Measurements from ENCODE around the gene WDR43.
"Not testable (repeated sequence)": the region's sequence is repeated elsewhere in the genome, so short reads cannot be mapped to it uniquely, and the experiment has no call there.

The WDR43 gene

GRCh38 chr2:28972778-28973335 lies 78.4 kb downstream of the WDR43 start:
- no peak for DNase-seq

DNA sequence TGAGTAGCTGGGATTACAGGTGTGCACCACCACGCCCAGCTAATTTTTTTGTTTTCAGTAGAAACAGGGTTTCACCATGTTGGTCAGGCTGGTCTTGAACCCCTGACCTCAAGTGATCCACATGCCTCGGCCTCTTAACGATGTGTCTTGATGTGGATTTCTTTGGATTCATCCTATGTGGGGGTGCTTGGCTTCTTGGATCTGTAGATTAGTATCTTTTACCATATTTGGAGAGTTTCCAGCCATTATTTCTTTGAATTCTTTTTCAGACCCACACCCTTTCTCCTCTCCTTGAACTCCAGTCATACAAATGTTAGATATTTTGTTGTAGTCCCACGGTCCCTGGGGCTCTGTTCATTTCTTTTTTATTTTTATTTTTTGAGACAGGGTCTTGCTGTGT lies 79.8 kb downstream of the WDR43 start:
- DNase-seq: no peak

- DNase-seq: no peak
Measured at GRCh38 chr2:28975671-28976070, 81.2 kb downstream of the WDR43 start.

- DNase-seq: no peak
Measured at GRCh38 chr2:28976584-28976983, 82.1 kb downstream of the WDR43 start.

DNA sequence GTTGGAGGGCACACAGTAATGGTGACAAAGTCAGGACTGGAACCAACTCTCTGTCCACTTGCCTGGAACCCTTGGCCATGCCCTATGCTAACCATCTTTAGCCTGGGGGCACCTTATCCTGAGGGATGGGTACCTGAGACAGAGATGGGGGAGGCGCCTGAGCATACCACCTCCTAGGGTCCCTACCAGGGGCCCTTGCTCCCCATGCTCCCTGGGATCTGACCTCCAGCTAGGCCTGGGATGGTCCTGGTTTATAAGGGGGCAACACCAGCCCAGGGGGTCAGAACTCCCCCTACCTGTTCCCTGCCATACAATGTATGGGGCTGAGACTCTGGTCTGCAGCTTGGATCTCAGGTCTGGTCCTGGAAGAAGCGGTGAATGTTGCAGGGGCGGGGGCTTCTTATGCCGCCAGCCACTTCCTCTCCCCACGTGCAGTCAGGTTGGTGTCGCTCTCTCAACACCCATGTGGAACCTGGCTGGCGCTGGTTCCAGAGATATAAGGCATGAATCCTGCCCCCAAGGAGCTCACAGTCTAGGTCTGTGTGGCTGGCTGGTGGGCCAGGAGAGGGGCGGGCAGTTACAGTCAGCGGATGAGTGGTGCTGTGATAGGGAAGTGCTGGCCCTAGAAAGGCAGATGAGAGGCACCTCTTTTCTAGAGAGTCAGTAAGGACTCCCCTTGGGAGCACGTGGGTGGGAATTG lies 82.9 kb downstream of the WDR43 start:
- no peak for DNase-seq

GRCh38 chr2:28978001-28978400 lies 83.5 kb downstream of the WDR43 start:
- DNase-seq: not testable (repeated sequence)

DNA sequence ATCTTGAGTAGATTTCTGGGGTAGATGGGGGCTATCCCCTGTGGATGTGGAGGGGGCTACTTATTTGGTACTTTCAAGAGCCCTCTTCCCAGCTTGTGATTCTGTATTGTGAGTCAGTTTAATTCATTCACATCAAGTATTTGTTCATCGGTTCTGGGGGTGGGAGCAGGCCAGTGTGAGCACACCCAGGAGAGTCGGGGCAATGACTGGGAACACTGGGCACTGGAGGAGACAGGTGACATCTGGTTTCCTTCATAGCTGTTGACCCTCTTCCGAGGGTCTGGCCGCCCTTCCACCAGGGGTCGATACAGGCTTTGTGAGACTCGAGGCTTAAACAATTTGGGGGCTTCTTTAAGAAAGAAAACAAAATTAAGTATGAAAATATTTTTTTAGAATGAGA lies 84.1 kb downstream of the WDR43 start:
- DNase-seq: no peak

- no peak for DNase-seq
Measured at GRCh38 chr2:28979041-28979440, 84.6 kb downstream of the WDR43 start.

GRCh38 chr2:28979576-28980366 lies 85.3 kb downstream of the WDR43 start:
- DNase-seq: no peak

DNA sequence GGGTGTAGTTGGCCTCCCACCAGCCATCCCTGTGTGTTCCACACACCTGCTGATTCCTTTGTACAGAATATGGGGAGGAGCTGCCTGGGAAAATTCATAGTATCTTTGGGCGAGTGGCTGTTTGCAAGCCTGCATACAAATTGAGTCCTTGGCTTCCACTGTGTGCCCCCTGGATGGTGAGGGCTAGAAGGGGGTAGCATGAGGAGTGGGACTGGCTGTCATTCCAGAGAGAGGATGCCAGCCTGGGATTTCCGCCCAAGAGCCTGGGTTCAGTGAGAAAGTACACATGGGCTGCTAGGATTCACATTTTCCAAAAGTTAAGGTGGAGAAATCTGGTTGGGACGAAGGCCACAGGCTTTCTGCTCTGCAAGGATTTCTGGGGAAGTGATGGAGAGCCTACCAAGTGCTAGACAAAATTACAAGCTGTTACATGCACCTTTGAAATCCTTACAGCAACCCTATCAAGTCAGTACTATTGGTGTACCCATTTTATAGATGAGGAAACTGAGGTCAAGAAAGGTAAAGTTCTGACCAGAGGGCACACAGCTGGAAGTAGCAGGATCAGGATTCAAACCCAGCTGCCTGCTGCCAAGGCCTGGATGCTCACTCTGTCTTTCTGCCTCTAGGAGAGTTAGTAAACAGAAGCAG lies 86.0 kb downstream of the WDR43 start:
- no peak for DNase-seq

- peak in 1 of 2 donors; percentile 22 for DNase-seq
Measured at GRCh38 chr2:28981016-28981441, 86.6 kb downstream of the WDR43 start, which contains the start of gene TOGARAM2. Gene TOGARAM2 (plus strand): TSS chr2:28981298. CDS start chr2:28994835, 13,537 bp downstream.

DNA sequence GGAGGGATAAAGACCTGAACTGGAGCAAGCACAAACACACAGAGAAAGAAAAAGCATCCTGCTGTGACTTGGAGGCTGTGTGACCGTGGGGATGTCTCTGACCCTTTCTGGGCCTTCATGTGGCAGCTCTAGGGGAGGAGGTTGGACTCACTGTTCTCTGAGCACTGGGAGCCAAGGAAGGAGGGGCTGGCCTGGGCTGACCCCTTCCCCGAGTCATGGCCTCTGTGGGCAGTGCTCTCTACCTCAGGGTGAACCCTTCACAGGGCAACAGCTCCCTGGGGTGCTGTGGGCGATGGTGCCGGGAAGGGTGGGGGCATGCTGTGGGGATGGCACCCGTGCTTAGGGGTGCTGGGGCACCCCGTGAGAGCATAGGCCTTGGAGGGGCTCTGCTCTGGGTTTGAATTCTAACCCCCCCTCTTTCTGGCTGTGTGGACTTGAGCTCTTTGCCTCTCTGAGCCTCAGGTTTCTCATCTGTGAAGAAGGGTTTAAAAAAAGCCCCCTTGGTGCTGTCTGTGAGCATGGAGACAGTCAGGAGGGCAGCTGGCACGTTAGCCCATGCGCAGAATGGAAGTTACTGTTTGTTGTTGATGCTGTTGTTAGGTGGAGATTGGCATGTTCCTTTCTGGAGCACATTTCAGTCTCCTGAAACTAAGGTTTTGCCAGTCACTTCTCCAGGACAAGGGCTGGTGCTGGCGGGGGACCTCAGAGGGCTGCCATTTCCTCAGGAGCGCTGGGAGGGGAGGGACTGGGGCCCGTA lies 87.3 kb downstream of the WDR43 start:
- no peak for DNase-seq

DNA sequence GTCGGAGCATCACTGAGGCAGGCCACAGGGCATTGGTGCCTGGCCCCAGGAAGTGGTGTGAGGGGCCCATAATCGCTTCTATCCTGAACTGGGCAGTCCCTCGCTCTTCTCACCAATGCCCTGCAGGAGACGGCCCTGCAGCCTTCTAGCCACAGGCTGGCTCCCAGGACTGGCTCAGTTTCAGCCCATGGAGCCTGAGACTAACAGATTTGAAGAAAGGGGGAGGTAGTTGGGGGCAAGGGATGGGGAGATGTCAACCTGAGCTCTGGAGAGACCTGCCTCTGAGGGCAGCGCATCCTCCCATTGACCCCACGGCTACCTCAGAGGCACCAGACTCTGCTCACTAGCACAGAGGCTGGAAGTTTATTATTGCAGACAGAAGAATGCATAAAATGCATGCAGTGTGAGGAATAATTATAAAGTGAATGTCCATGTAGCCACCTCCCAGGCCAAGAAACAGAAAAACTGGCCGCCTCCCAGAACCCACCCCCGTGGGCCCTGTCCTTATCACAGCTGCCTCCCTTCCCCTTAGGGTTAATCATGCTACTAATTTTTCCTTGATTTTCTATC lies 88.0 kb downstream of the WDR43 start:
- no peak for DNase-seq

GRCh38 chr2:28986429-28986828 lies 92.0 kb downstream of the WDR43 start:
- no peak for DNase-seq

- DNase-seq: no peak
Measured at GRCh38 chr2:28989973-28990372, 95.5 kb downstream of the WDR43 start.

- no peak for DNase-seq
Measured at GRCh38 chr2:28990445-28990844, 96.0 kb downstream of the WDR43 start.

GRCh38 chr2:28991021-28991420 lies 96.6 kb downstream of the WDR43 start:
- DNase-seq: no peak

DNA sequence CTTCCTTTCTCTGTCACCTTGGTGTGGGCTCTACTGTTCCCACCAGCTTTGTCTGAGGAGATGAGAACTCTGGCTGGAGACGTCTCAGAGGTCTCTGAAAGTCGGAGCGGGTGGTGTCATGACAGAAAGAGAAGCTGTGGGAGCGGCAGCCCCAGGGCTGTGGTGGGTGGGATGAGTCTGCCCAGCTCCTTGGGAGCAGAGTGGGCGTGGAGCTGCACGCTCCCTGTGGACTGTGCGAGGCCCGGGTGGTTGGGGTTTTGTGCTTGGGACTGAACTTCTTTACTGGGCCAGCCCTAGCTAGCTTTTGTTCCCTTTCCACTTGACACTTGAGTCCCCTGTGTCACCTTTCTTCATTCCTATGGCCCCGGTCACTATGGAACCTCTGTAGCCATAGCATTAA lies 97.0 kb downstream of the WDR43 start:
- DNase-seq: no peak

DNA sequence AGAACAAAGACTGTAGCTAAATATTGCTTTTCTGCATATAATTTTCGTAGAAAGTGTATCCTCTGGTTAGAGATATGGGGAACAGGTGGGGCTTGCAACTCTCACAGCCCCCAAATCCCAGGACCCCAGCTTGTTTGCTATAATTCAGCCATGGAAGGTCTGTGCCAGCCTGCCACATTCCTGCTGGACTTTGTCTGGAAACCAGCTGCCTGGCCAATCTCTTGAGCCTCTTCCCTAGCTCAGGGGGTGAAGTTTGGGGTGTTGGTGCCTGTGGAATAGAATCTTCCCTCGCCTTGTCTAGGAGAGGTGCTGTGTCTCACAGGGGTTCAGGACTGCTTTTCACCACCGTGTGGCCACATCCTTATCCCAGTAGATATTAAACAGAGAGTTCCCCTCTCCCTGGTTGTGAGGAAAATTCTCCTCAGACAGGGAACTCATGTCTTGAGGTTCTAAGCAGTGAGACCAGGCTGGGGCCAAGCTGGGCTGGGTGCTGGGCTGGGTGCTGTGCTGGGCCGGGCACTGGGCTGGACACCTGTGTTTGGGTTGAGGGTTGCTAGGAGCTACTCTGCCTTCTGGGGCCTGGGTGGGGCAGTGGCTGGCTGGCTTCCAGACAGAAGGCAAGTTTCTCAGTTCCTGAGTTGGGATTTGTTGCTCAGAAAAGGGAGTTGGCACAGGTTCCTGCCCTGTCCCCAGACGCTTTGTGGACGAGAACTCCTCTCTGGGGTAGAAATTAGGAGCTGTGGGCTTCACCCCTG lies 98.9 kb downstream of the WDR43 start:
- DNase-seq: no peak

- no peak for DNase-seq
Measured at GRCh38 chr2:28994074-28994473, 99.6 kb downstream of the WDR43 start.

GRCh38 chr2:28994679-28995078 lies 100.2 kb downstream of the WDR43 start:
- DNase-seq: no peak

All from hippocampal formation (tissue), 2 donors.